ENCODE results near the gene TSPO.
"Not testable (repeated sequence)": the region's sequence is repeated elsewhere in the genome, so short reads cannot be mapped to it uniquely, and the experiment has no call there.

Gene TSPO

GRCh38 chr22:43131773-43132501, 19.4 kb upstream of the TSPO start:
- DNase-seq: no peak

- no peak for DNase-seq
Observed at GRCh38 chr22:43133401-43133800, 18.0 kb upstream of the TSPO start.

GRCh38 chr22:43134553-43134952, 16.8 kb upstream of the TSPO start:
- DNase-seq: no peak

- DNase-seq: no peak
Observed at GRCh38 chr22:43135565-43135964, 15.8 kb upstream of the TSPO start.

- DNase-seq: peak; percentile 14
Observed at GRCh38 chr22:43136255-43136654, 15.1 kb upstream of the TSPO start.

GRCh38 chr22:43136801-43137200, 14.6 kb upstream of the TSPO start:
- DNase-seq: no peak

- DNase-seq: peak; percentile 81
Observed at GRCh38 chr22:43142880-43143562, 8.3 kb upstream of the TSPO start, which contains the start of gene MCAT. Gene MCAT (minus strand): TSS chr22:43143398. CDS start chr22:43143348, 50 bp downstream.

GRCh38 chr22:43144949-43145348, 6.4 kb upstream of the TSPO start:
- no peak for DNase-seq

GRCh38 chr22:43145371-43145770, 6.0 kb upstream of the TSPO start:
- DNase-seq: not testable (repeated sequence)

GRCh38 chr22:43146332-43146731, 5.0 kb upstream of the TSPO start:
- not testable (repeated sequence) for DNase-seq

- no peak for DNase-seq
Observed at GRCh38 chr22:43147821-43148220, 3.5 kb upstream of the TSPO start.

- DNase-seq: no peak
Observed at GRCh38 chr22:43148581-43148980, 2.8 kb upstream of the TSPO start.

GRCh38 chr22:43150731-43151206, 590 bp upstream of the TSPO start:
- DNase-seq: no peak

GRCh38 chr22:43152003-43152356, 621 bp downstream of the TSPO start:
- DNase-seq: no peak

- peak; percentile 65 for DNase-seq
Observed at GRCh38 chr22:43152357-43153071, 1.2 kb downstream of the TSPO start.

GRCh38 chr22:43153899-43154298, 2.5 kb downstream of the TSPO start:
- no peak for DNase-seq

- no peak for DNase-seq
Observed at GRCh38 chr22:43154887-43155536, 3.7 kb downstream of the TSPO start.

- no peak for DNase-seq
Observed at GRCh38 chr22:43155789-43156188, 4.4 kb downstream of the TSPO start.

- no peak for DNase-seq
Observed at GRCh38 chr22:43156413-43156812, 5.1 kb downstream of the TSPO start.

GRCh38 chr22:43157874-43158546, 6.7 kb downstream of the TSPO start:
- no peak for DNase-seq

GRCh38 chr22:43158778-43159483, 7.6 kb downstream of the TSPO start:
- no peak for DNase-seq
